HEK293 (cell line): ENCODE data around the gene RILPL2.
A peak's percentile ranks its signal among the peaks of the same experiment; 100 is the strongest.
"Not testable (repeated sequence)": the region's sequence is repeated elsewhere in the genome, so short reads cannot be mapped to it uniquely, and the experiment has no call there.

Experiments used
- CTCF ChIA-PET: fragments of 350-600 bp; formaldehyde crosslinking; extraction: SDS; loops from one replicate; lab custom pipeline; 2021; ENCODE audit warnings: antibody characterized with exemption; lab: Yijun Ruan, JAX
- POLR2A ChIA-PET: fragments of 300-600 bp; formaldehyde crosslinking; extraction: SDS; loops from one replicate; lab custom pipeline; 2020; ENCODE audit warnings: antibody characterized with exemption, inconsistent platforms; lab: Yijun Ruan, JAX
- H3K27ac ChIP-seq: fragments of 200-500 bp; sonication (Bioruptor generic); 2 replicates; pipeline ENCODE4 v1.5.1; 2014; ENCODE audit warnings: low read depth, low read length, control low read depth, inconsistent platforms; ENCODE audit errors: extremely low read depth
- H3K36me3 ChIP-seq, 2 experiments: fragments of 200-500 bp in 1 of 2; sonication (Bioruptor generic) in 1 of 2; 1 replicate in 1 of 2; 2 replicates in 1 of 2; pipeline ENCODE4 v1.5.1; 2014 to 2017; ENCODE audit warnings: inconsistent platforms in 2 of 2, low read length in 2 of 2; ENCODE audit not compliant: control insufficient read depth in 2 of 2, insufficient read depth in 1 of 2
- H3K4me1 ChIP-seq: fragments of 200-500 bp; sonication (Bioruptor generic); 2 replicates; pipeline ENCODE4 v1.5.1; 2014; ENCODE audit warnings: mild to moderate bottlenecking, low read length, inconsistent platforms; ENCODE audit not compliant: control insufficient read depth, insufficient read depth
- H3K4me3 ChIP-seq: 2 replicates; pipeline ENCODE4 v1.5.1; 2011; ENCODE audit warnings: low read depth, mild to moderate bottlenecking, control low read depth, low read length, moderate library complexity
- H3K9me3 ChIP-seq: fragments of 200-500 bp; sonication (Bioruptor generic); 2 replicates; pipeline ENCODE4 v1.5.1; 2014; ENCODE audit warnings: low read depth, low read length, inconsistent platforms; ENCODE audit not compliant: control insufficient read depth, insufficient read depth
- GLIS1 ChIP-seq: fragments of 450-650 bp; formaldehyde crosslinking; IDR thresholded peaks from 2 replicates; pipeline ENCODE4 v1.5.1; 2016; ENCODE audit warnings: missing biosample characterization, missing genetic modification characterization
- HOXA7 ChIP-seq: sonication (generic); formaldehyde crosslinking; IDR thresholded peaks from 2 replicates; pipeline ENCODE4 v1.8.1; 2022; ENCODE audit warnings: missing genetic modification reagents, borderline replicate concordance
- KLF7 ChIP-seq: fragments of 450-650 bp; formaldehyde crosslinking; IDR thresholded peaks from 2 replicates; pipeline ENCODE4 v1.5.1; 2016; ENCODE audit warnings: missing biosample characterization, missing genetic modification characterization, borderline replicate concordance
- KLF8 ChIP-seq: fragments of 450-650 bp; formaldehyde crosslinking; IDR thresholded peaks from 2 replicates; pipeline ENCODE4 v1.5.1; 2016; ENCODE audit warnings: missing biosample characterization, missing genetic modification characterization
- OSR2 ChIP-seq: fragments of 450-650 bp; formaldehyde crosslinking; IDR thresholded peaks from 2 replicates; pipeline ENCODE4 v1.5.1; 2016; ENCODE audit warnings: missing biosample characterization, missing genetic modification characterization
- SCRT2 ChIP-seq: fragments of 450-650 bp; formaldehyde crosslinking; IDR thresholded peaks from 2 replicates; pipeline ENCODE4 v1.5.1; 2016; ENCODE audit warnings: missing biosample characterization, missing genetic modification characterization
- SETDB1 ChIP-seq: IDR thresholded peaks from one replicate; pipeline ENCODE4 v1.6.1; 2017; ENCODE audit warnings: mild to moderate bottlenecking, low read length, moderate library complexity, mixed read lengths; ENCODE audit not compliant: insufficient read length
- ZBTB21 ChIP-seq: fragments of 450-650 bp; formaldehyde crosslinking; IDR thresholded peaks from 2 replicates; pipeline ENCODE4 v1.5.1; 2017; ENCODE audit warnings: missing biosample characterization, missing genetic modification characterization
- ZNF10 ChIP-seq: fragments of 450-650 bp; formaldehyde crosslinking; IDR thresholded peaks from 2 replicates; pipeline ENCODE4 v1.5.1; 2017; ENCODE audit warnings: missing biosample characterization, missing genetic modification characterization
- ZNF221 ChIP-seq: fragments of 450-650 bp; formaldehyde crosslinking; IDR thresholded peaks from 2 replicates; pipeline ENCODE4 v1.5.1; 2017; ENCODE audit warnings: missing biosample characterization, missing genetic modification characterization, borderline replicate concordance
- ZNF223 ChIP-seq: fragments of 450-650 bp; formaldehyde crosslinking; IDR thresholded peaks from 2 replicates; pipeline ENCODE4 v1.5.1; 2016; ENCODE audit warnings: missing biosample characterization, missing genetic modification characterization
- ZNF248 ChIP-seq: fragments of 450-650 bp; formaldehyde crosslinking; IDR thresholded peaks from 2 replicates; pipeline ENCODE4 v1.5.1; 2017; ENCODE audit warnings: missing biosample characterization, missing genetic modification characterization
- ZNF341 ChIP-seq: fragments of 450-650 bp; formaldehyde crosslinking; IDR thresholded peaks from 2 replicates; pipeline ENCODE4; 2016; ENCODE audit warnings: low read depth, missing biosample characterization, missing genetic modification characterization
- ZNF426 ChIP-seq: fragments of 450-650 bp; formaldehyde crosslinking; IDR thresholded peaks from 2 replicates; pipeline ENCODE4 v1.5.1; 2017; ENCODE audit warnings: missing biosample characterization, missing genetic modification characterization, mild to moderate bottlenecking, inconsistent platforms, moderate library complexity
- ZNF48 ChIP-seq: fragments of 450-650 bp; formaldehyde crosslinking; IDR thresholded peaks from 2 replicates; pipeline ENCODE4 v1.5.1; 2016; ENCODE audit warnings: missing biosample characterization, missing genetic modification characterization
- ZNF548 ChIP-seq: fragments of 450-650 bp; formaldehyde crosslinking; IDR thresholded peaks from 2 replicates; pipeline ENCODE4 v1.5.1; 2016; ENCODE audit warnings: missing biosample characterization, missing genetic modification characterization
- ZNF626 ChIP-seq: fragments of 450-650 bp; sonication (Bioruptor Pico); formaldehyde crosslinking; IDR thresholded peaks from 2 replicates; pipeline ENCODE4 v1.5.1; 2018; ENCODE audit warnings: missing biosample characterization, missing genetic modification characterization, inconsistent platforms
- ZNF660 ChIP-seq: fragments of 450-650 bp; IDR thresholded peaks from 2 replicates; pipeline ENCODE4 v1.5.1; 2018; ENCODE audit warnings: missing biosample characterization, mild to moderate bottlenecking, missing genetic modification characterization
- ZNF707 ChIP-seq: fragments of 450-650 bp; formaldehyde crosslinking; IDR thresholded peaks from 2 replicates; pipeline ENCODE4 v1.5.1; 2016; ENCODE audit warnings: missing biosample characterization, missing genetic modification characterization
- TF ChIP-seq, protein P1 (sequence below): fragments of 450-650 bp; formaldehyde crosslinking; IDR thresholded peaks from 2 replicates; pipeline ENCODE4 v1.5.1; 2016; ENCODE audit warnings: missing biosample characterization, missing genetic modification characterization
- TF ChIP-seq, protein P2 (sequence below): fragments of 450-650 bp; formaldehyde crosslinking; IDR thresholded peaks from 2 replicates; pipeline ENCODE4 v1.5.1; 2017; ENCODE audit warnings: missing biosample characterization, mild to moderate bottlenecking, missing genetic modification characterization, moderate library complexity

The RILPL2 gene

DNA sequence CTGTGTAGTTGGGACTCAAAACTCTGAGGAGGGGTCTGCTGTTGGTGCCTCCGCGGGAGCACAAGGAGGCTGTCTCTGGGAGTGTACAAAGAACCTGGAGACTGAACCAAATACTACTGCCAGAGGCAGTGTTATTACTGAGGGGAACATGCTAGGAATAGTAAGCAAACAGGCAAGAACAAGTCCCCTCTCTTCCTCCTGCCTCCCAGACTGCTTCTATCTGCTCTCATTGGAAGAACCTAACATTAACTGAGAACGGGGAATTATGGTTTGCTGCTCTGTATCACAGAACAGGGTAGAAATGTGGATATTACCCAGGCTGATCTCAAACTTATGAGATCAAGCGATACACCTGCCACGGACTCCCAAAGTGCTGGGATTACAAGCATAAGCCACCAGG is 57.1 kb downstream of the RILPL2 start:
- TF ChIP-seq ZNF248 (tag by site-specific recombination): no peak
- no peak for TF ChIP-seq ZNF426
- TF ChIP-seq, protein P1, sequence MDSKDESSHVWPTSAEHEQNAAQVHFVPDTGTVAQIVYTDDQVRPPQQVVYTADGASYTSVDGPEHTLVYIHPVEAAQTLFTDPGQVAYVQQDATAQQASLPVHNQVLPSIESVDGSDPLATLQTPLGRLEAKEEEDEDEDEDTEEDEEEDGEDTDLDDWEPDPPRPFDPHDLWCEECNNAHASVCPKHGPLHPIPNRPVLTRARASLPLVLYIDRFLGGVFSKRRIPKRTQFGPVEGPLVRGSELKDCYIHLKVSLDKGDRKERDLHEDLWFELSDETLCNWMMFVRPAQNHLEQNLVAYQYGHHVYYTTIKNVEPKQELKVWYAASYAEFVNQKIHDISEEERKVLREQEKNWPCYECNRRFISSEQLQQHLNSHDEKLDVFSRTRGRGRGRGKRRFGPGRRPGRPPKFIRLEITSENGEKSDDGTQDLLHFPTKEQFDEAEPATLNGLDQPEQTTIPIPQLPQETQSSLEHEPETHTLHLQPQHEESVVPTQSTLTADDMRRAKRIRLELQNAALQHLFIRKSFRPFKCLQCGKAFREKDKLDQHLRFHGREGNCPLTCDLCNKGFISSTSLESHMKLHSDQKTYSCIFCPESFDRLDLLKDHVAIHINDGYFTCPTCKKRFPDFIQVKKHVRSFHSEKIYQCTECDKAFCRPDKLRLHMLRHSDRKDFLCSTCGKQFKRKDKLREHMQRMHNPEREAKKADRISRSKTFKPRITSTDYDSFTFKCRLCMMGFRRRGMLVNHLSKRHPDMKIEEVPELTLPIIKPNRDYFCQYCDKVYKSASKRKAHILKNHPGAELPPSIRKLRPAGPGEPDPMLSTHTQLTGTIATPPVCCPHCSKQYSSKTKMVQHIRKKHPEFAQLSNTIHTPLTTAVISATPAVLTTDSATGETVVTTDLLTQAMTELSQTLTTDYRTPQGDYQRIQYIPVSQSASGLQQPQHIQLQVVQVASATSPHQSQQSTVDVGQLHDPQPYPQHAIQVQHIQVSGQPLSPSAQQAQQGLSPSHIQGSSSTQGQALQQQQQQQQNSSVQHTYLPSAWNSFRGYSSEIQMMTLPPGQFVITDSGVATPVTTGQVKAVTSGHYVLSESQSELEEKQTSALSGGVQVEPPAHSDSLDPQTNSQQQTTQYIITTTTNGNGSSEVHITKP: peak; percentile 73
- TF ChIP-seq, protein P2, sequence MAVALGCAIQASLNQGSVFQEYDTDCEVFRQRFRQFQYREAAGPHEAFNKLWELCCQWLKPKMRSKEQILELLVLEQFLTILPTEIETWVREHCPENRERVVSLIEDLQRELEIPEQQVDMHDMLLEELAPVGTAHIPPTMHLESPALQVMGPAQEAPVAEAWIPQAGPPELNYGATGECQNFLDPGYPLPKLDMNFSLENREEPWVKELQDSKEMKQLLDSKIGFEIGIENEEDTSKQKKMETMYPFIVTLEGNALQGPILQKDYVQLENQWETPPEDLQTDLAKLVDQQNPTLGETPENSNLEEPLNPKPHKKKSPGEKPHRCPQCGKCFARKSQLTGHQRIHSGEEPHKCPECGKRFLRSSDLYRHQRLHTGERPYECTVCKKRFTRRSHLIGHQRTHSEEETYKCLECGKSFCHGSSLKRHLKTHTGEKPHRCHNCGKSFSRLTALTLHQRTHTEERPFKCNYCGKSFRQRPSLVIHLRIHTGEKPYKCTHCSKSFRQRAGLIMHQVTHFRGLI: no peak
- no peak for TF ChIP-seq ZNF548 (tag by site-specific recombination)
- no peak for TF ChIP-seq ZNF10
- no peak for TF ChIP-seq ZNF707 (tag by site-specific recombination)
- TF ChIP-seq KLF7 (tag by site-specific recombination): no peak
- TF ChIP-seq, all 188 proteins: peak for 1
- Histone ChIP-seq H3K36me3 (no peaks in the 10 kb centered on the region), H3K9me3 (no peaks in the 10 kb centered on the region), H3K4me3 (no peak overlapping the region), H3K4me1 (no peaks in the 10 kb centered on the region), H3K27ac (no peak overlapping the region)
- ChIA-PET CTCF (interaction anchor here (0.7 kb wide), 1 partner anchor 45 kb away, joined by 4 read pairs; no protein-coding TSS in a partner anchor), POLR2A (interaction anchor here (1.2 kb wide), 1 partner anchor 14 kb away, joined by 3 read pairs; no protein-coding TSS in a partner anchor)

DNA sequence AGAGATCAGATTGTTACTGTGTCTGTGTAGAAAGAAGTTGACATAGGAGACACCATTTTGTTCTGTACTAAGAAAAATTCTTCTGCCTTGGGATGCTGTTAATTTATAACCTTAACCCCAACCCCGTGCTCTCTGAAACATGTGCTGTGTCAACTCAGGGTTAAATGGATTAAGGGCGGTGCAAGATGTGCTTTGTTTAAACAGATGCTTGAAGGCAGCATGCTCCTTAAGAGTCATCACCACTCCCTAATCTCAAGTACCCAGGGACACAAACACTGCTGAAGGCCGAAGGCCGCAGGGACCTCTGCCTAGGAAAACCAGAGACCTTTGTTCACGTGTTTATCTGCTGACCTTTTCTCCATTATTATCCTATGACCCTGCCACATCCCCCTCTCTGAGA is 64.1 kb downstream of the RILPL2 start:
- CTCF ChIA-PET, H3K4me1 ChIP-seq, POLR2A ChIA-PET, H3K4me3 ChIP-seq, H3K27ac ChIP-seq, H3K9me3 ChIP-seq, H3K36me3 ChIP-seq: not testable (repeated sequence)

GRCh38 chr12:123371667-123372368 is 64.7 kb downstream of the RILPL2 start:
- H3K27ac ChIP-seq, H3K4me1 ChIP-seq, CTCF ChIA-PET, H3K36me3 ChIP-seq, H3K4me3 ChIP-seq, H3K9me3 ChIP-seq: not testable (repeated sequence)
- POLR2A ChIA-PET: interaction anchor here (0.8 kb wide), 1 partner anchor 12 kb away, joined by 3 read pairs; the partner anchor contains the start of gene KMT5A

- Histone ChIP-seq H3K4me1 (no peaks in the 10 kb centered on the region), H3K4me3 (no peak overlapping the region), H3K27ac (no peak overlapping the region), H3K36me3 (no peaks in the 10 kb centered on the region), H3K9me3 (no peaks in the 10 kb centered on the region)
- TF ChIP-seq ZNF223: no peak
- TF ChIP-seq ZBTB21: no peak
- no peak for TF ChIP-seq ZNF660
- no peak for TF ChIP-seq ZNF221 (tag by site-specific recombination)
- TF ChIP-seq ZNF48 (tag by site-specific recombination): no peak
- TF ChIP-seq OSR2 (tag by site-specific recombination): no peak
- TF ChIP-seq SETDB1: no peak
- TF ChIP-seq SCRT2: no peak
- TF ChIP-seq HOXA7 (CRISPR knock-in tag): no peak
- TF ChIP-seq ZNF341 (tag by site-specific recombination): no peak
- TF ChIP-seq ZNF626: no peak
- TF ChIP-seq KLF8 (tag by site-specific recombination): no peak
- no peak for TF ChIP-seq GLIS1 (tag by site-specific recombination)
- ChIA-PET CTCF (no interaction called here), POLR2A (no interaction called here)
These were observed 67.3 kb downstream of the RILPL2 start for GRCh38 chr12:123369229-123369628.

- H3K36me3 ChIP-seq, H3K27ac ChIP-seq, H3K4me3 ChIP-seq, CTCF ChIA-PET, H3K4me1 ChIP-seq, H3K9me3 ChIP-seq: not testable (repeated sequence)
- POLR2A ChIA-PET: interaction anchor here (0.9 kb wide), 1 partner anchor 16 kb away, joined by 5 read pairs; the partner anchor contains the start of gene KMT5A
These were observed 68.1 kb downstream of the RILPL2 start for GRCh38 chr12:123368431-123368830.
